Inferior parietal cortex (tissue), 1 donor: ENCODE results near the gene CACNG4.

ENCODE experiments used
- DNase-seq: peaks from one replicate; pipeline ENCODE4 v3.0.0-alpha.2; 2016; ENCODE audit errors: extremely low spot score

CACNG4 gene

DNA sequence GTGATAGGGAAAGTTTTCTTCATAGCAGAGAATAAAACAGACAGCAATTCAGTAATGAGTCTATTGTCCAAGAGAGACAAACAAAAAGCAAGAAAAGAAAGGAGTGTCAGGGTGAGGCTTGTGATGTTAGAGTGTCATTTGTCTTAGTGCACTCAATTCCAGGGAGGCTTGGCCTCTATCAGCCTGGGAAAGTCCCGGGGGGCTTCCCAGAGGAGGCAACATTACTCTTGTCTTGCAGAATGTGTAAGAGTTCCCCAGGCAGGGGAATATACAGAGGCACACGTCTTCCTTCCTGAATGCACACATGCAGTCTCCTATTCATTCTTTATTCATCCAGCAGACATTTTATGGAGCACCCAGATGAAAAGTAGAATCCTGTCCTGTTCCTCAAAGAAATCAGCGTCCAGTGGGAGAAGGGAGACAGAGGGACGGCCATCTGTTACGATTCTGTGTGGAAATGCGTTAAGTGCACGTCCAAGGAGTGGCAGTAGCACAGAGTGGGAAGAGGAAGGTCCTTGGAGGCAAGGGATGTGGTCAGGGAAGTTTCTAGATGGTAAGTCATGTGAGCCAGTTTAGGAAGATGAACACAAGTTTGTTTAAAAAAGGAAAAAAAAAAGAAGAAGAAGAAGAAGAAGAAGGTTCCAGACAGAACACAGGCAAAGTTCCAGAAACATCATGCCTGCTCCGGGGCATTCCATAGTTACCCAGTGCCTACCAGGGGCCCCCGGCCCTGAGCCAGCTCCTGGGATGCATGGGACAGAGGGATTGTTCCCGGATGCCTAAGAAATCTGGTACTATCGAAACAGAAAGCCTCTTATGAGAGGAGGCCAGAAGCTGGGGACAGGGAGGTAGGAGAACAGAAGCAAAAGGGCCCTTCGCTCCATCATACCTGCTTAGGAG lies 21.1 kb downstream of the CACNG4 start:
- no peak for DNase-seq

DNA sequence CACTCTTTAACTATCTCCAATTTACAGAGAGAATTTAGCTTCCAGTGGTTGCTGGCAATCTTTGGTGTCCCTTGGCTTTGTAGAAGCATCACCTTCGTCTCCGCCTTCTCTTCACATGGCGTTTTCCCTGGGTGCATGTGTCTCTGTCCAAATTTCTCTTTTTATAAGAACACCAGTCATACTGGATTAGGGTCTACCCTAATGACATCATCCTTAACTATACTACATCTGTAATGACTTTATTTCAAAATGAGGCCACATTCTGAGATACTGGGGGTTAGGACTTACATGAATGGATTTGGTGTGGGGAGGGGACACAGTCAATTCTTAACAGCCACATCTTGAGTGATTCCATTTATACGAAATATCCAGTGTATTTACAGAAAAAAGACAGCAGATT lies 22.2 kb downstream of the CACNG4 start:
- DNase-seq: no peak

DNA sequence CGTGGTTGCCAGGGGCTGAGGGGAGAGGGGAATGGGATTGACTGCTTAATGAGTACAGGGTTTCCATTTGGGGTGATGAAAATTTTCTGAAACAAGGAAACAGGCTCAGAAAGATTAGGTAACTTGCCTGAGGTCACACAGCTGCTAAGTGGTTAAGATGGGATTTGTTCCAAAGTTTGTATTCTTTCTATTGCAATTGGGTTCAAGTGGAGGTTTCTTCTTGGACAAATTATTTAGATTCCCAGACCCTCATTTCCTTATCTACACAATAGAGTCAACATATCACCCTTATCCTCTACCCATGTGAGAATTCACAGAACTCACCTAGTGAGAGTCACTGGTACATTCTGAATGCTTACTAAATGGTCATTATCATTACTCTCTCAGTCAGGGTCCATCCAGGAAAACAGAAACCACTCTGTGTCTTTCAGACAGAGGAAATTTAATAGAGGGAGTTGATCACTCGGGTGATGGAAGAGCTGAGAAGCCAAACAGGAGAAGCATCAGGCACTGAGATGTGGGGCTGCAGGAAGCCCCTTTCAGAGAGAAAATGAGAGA lies 22.6 kb downstream of the CACNG4 start:
- DNase-seq: no peak

DNA sequence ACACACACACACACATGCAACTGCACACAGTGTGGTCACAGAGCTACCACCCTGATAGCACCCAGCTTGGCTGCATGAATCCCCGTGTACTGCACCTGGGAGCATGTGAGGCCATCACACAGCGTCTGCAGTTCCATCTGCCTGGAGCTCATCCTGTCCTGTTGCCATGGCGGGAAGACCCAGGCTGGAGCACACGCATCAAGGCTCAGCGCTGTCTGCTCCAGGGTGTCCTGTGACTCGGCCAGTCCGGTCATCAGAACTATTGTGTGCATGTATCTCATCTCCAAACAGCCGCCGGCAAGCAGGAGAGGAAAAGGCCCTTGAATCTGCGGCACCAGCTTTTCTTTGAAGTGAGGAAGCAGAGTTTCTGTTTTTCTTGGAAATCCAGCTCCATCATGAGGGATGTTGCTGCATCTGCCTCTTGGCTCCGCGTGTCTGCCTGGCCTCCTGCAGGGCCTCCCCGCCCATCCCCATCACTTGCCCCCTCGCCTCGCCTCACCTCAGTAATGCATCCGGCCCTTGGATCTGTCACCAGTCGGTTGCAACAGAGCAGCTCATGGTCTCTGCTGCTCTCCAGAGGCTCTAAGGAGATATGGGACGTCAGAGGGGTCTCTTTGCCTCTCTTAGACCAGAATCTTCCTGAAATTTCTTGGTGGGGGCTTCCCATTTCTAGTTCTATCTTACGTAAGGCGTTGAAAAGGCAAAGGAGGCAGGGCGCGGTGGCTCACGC lies 23.7 kb downstream of the CACNG4 start:
- DNase-seq: no peak

DNA sequence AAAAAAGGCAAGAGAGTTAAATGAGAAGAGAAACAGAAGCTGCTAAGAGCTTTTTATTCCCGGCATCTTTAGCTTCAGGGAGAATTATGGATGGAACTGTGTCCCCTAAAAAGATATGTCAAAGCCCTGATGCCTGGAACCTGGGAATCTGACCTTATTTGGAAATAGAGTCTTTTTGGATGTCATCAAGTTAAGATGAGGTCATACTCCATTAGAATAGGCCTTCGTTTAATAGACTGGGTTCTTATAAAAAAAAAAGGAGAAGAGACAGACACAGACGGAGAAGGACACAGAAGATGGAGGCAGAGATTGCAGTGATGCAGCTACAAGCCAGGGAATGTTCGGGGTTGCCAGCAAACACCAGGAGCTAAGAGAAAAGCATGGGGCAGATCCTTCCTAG lies 24.6 kb downstream of the CACNG4 start:
- no peak for DNase-seq

DNA sequence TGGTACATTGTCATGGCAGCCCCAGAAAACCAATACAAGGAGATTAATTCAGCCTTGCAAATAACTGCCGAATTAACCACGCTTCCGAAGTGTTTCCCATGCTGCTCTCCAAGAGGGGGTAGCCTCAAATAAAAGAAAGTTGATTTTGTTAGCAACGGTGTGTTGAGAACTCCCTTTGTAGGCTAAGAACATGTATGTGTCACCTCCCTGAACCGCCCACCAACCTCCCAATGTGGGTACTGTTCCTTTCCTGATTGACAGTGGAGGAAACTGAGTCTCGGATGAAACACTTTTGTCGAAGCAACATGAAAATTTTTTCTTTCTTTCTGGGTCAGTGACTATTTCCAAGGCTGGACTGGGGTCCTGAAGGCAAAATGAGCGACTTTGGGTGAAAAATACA lies 25.1 kb downstream of the CACNG4 start:
- DNase-seq: no peak

DNA sequence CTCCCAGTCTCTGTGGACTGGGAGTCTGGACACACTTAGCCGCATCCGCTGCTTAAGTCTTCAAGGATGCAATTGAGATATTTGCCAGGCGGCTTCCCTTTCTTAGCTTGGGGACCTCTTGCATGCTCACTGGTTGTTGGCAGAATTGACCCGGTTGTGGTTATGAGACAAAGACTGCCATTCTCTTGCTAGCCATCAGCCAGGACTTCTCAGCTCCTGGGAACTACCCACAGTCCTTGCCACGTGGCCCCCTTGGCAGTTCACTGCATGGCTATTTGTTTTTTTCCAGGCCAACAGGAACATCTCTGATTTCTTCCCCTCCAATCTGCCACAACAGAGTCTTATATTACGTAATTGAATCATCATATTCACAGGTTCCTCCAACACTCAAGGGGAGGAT lies 25.5 kb downstream of the CACNG4 start:
- DNase-seq: no peak

DNA sequence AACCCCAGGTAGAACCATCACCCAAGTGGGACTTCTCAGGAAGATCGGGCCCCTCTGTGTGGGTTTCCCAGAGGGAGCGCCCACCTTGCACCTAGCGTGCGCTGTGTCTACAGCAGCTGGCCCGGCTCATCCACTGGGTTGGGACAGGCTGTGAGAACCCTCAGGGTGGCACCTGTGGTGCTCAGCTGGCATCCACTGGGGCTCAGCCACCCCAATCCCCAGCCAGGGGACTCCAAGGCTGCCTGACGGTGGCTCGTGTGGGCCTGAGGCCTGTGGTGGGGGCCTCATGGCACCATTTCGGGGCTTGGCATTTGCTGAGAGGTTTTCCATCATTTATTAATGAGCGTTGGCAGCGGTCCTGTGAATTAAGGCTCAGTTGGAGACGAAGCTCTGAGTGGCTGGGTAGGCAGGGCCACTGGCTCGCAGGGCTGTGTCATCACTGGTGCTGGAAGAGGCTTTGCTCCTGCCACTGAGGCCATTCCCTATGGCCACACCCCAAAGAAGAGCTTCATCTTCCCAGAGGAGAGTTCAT lies 28.5 kb downstream of the CACNG4 start:
- no peak for DNase-seq

DNA sequence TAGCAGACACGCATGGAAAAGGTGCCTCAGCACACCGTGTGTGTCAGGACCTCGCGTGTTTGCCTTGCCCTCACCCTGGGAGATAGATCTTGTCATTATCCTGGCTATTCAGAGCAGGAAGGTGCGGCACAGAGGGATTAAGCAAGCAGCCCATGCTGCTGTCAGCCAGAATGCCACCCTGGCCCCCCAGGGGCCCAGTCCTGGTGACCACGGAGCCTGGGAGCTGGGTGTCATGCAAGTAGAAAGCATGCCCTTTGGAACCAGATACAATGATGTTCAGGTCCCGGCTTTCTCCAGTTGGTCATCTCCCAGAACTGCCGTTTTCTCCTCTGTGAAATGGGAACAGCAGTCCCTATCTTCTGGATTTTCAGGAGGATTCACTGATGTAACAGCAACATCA lies 29.9 kb downstream of the CACNG4 start:
- no peak for DNase-seq

DNA sequence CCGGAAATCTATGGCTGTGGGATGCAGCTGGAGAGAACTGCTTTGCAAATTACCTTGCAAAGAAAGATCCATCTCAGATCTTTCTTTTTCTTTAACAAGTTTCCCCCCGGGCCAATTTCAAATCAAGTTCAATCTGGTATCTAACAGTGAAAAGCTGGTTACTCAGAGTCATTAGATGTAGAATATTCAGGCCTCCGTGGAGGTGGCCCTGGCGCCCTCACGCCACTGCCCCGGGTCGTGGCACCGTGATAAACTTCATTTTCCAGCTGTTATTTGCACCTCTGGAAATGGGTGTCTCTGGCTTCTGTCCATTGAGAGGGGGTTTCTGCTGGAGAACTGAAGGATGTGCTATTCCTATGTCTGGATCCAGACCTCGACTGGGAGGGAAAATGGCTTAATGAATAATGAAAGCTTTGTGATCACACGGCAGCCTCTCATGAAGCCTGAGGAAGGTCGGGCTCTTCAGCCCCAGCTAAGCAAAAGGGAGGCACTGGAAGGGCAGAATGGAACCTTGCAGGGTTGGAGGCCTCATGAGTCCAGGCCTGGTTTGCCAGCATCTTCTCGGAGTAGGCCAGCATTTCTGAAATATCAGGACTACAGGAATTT lies 30.5 kb downstream of the CACNG4 start:
- no peak for DNase-seq

DNA sequence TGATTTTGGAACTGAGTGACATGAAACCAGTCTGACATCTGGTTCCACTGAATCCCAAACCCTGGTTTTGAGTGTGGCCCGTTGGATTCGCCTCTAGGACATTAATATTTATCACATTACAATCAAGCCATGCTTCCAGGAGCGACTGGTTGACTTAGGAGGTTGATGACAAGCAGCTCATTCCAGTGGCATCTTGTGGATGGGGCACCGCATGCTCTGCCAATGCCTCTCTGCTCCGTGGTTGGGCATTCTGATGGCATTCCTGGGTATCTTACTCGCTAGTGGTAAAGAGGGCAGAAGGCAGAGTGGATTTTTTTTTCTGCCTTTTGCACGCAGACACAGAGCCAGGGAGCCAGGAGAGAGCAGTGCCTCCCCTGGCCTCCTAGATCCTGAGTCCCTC lies 31.4 kb downstream of the CACNG4 start:
- no peak for DNase-seq

DNA sequence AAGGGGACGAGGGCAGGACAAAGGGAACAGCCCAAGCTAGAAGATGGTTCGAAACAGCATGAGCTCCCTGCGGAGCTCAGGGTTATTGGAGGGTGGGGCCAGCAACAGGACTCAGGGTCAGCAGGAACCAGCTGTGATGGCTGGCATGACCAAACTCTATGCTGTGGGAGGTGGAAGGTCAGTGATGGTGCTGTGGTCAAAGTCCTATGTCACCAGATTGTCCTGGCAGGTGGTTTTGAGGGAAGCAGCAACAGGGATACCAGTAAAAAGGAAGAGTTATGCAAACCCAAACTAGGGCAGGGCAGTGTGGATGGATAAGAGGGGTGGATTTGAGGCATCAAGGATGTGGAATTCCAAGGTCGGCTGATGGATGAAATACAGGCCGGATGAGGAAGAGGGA lies 32.4 kb downstream of the CACNG4 start:
- no peak for DNase-seq

DNA sequence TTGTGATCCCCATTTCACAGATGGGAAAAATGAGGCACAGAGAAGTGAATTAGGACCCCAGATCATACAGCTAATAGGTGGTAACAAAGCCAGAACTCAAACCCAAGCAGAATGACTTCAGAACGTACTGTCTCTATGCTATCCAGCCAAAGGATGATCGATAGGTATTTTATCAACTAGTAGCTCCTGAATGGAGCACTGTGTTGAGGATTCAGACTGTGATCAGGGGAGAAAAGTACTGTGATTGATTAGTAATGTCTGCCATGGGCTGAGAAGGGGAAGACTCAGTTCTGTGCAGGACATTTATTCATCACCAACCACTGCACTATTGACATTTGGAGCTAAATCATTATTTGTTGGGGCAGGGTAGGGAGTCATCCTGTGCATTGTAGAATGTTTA lies 38.7 kb downstream of the CACNG4 start:
- DNase-seq: no peak

DNA sequence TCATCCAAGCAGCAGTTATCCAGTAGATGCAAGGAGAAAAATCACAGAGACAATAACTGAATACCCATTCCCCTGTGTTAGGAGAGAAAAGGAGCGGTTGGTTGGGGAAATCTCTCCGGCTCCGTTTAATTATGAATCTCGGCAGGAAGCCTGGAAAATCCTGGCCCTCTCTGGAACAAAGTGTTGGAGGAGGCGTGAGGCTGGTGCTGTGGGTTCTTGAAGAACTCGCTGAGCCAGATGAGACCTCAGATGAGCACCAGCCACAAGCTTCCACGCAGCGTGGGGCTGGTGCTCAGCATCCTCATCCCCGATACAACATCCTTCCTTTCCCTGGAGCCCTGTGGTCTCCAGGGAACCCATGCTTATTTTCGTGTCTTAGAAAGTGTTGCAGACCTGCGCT lies 39.7 kb downstream of the CACNG4 start:
- DNase-seq: peak; percentile 49

DNA sequence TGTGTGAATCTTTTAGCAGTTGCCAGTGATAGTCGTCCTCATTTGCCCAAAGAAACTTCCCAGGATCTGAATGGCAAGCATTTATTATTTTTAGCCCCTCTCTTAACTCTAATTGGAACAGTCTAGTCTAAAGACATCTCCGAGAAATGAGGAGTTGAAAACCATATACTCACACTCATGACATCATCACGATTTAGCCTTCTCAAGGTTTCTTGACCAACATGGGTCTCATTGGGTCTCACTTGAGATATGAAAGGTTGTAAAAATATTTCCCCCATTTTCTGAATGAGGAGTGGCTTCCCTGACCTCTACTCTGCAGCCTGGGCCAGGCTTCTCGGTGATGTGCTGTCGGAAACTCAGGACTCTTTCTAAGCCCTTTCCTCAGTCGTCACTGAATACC lies 42.8 kb downstream of the CACNG4 start:
- DNase-seq: no peak

DNA sequence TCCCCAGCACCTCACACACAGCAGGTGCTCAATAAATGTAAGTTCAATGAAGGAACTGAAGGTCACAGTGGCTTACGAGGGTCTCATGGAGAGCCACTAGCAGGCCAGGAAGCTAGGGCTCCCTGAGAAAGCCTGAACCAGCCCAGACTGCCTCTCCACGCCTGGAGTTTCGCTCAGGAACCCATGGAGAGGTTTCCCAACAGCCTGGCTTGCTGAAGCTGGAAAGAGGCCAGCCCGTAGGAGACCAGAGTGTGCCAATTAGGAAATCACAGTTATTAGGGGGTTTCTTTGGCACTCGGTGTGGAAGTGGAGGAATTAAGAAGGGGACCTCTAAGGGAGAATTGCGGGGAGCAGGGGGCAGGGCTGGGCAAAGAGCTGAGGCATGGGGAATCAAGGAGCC lies 43.6 kb downstream of the CACNG4 start:
- no peak for DNase-seq

DNA sequence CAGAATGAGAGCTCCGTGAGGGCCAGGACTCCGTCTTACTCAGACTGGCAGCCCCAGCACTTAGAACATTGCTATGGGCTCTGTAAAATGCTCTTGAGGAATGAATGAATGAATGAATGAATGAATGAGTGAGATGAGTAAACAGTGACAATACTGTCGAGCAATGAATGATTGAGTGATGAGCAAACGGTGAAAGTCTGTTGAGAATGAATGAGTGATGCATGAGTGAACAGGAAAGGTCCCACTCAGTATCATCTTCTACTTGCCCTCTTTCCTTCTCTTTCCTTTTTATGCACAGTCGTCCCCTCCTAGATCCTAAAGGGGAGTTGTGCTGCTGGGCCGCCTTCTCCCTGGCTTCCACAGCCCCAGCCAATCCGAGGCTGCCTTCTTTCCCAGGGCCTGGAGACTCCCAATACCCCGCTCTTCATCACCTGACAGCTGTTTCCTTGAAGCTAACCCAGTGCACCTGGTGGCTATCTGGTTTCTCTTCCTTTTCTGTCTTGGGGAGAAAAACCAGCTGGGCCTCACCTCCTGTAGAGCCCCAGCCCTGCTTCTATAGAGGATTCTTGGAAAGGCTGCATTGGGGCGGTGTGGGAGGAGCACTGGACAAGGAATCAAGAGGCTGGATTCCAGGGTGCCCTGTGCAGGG lies 47.1 kb downstream of the CACNG4 start:
- DNase-seq: no peak

DNA sequence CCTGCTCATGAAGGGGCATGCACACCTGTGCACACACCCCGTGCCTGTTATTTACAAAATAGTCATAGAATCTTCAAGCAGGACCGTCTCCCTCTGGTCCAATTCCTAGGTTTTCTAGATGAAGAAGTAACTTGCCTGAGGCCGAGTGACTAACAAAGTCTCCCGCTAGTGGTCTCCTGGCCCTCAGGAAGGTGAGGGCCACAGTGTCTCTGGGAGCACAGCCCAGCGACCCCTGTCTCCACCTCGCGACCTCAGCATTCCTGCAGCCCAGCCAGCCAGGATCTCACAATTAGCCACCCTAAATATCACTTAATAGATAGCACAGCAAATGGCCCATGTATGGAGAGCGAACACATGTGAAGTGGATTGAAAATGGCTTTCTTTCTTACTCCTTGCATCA lies 49.4 kb downstream of the CACNG4 start:
- DNase-seq: no peak

DNA sequence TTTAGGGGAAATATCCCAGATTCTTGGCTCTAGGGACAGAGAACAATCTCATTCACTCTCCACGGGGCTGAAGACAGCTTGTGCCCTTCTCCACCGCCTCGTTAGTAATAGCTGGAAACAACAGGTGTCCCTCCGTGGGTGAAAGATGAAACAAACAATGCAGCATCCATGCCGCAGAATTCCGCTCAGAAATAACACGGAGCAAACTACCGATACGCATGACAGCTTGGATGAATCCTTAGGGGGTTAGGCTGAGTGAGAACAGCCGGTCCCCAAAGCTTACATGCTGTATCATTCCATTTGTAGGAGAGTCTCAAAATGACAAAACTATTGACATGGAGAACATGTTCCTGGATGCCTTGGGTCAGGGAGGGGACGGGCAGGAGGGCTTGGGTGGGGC lies 50.5 kb downstream of the CACNG4 start:
- DNase-seq: no peak

DNA sequence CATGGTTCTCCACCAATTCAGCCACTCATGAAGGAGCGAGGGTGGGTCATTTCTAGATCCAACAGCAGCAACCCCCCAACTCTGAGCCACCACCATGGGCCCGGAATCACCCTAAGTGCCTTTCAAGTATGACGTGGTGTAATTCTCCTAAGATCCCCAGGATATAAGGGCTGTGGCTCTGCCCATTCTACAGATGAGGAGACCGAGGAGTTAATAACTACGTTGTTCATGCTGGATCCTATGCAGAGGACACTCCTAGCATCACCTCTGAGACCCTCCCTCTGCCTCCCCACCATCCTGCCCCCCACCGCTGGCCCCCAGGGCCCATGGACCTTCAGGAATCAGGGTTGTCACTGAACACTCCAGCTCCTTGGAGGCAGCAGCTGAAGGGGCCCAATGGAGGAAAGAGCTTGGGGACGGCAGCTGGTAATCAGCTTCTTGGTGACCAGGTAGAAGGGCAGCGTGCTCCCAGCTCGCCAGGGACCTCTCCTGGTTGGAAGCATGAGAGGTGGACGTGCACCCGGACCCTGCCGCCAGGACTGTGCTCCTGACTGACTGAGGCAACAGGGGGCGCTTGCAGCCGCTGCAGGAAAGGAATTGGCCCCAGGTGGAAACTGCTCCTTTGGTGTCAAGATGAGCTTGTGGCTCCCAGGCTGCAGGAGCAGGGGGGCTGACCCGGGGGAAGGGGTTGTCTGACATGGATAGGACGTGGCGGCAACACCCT lies 51.7 kb downstream of the CACNG4 start:
- DNase-seq: no peak

DNA sequence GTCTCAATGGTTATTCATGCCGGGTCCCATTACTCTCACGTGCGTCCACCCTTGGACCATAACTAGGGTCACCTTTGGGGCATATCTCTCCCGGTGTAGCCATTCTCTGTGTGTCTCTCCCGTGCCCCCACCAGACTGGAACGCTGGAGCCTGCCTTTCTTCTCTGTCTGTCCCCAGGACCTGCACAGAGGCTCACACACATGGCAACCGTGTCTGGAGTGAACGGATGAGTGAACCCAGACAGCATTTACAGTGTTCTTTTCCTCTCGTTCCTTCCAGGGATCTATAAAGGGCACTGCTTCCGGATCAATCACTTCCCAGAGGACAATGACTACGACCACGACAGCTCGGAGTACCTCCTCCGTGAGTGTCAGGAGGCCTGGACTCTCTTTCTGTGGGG lies 53.4 kb downstream of the CACNG4 start:
- no peak for DNase-seq
